SH-SY5Y (cell line): ENCODE measurements around the gene CFAP141.

Source experiments
- GATA2 ChIP-seq: IDR thresholded peaks from 2 replicates; pipeline ENCODE4 v1.6.1; 2011; ENCODE audit warnings: mild to moderate bottlenecking, low read depth, low read length
- GATA3 ChIP-seq: IDR thresholded peaks from 2 replicates; pipeline ENCODE4 v1.6.1; 2011; ENCODE audit warnings: low read depth, mild to moderate bottlenecking, low read length, moderate library complexity

Gene CFAP141

DNA sequence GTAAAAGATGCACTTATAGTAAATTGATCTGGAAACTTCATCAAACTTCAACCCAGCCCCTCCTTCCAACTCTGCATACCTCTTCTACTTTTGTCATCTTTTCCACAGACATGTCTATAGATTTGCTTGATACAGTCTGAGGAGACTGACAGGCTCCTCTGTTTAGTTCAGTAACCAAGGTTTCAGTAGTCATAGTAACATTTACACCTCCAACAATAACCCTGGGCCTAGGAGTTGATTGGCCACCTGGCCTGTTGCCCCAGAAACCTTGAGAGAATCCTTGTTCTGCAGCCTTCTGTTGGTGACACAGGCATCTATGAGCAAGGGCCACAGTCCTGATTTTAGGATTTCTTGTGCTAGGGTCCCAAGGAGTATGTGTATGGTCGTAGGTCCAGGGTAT lies at the start of gene CFAP141:
Gene CFAP141 (minus strand): TSS at position 138 of the 400 bp plus-strand sequence. CDS start 26 bp downstream, at position 112.
- TF ChIP-seq GATA3 (no peak), GATA2 (no peak)

- TF ChIP-seq GATA3 (no peak), GATA2 (no peak)
Observed at GRCh38 chr1:154253671-154254070, 47.5 kb upstream of the CFAP141 start.

- TF ChIP-seq GATA2 (no peak), GATA3 (no peak)
Observed at GRCh38 chr1:154241703-154242351, 35.7 kb upstream of the CFAP141 start.

- no peak for TF ChIP-seq GATA2
Observed at GRCh38 chr1:154240294-154240833, 34.2 kb upstream of the CFAP141 start.

GRCh38 chr1:154239491-154239890 lies 33.4 kb upstream of the CFAP141 start:
- TF ChIP-seq GATA3 = no peak
- no peak for TF ChIP-seq GATA2

GRCh38 chr1:154237880-154238506 lies 31.9 kb upstream of the CFAP141 start:
- TF ChIP-seq GATA3 (no peak), GATA2 (no peak)

DNA sequence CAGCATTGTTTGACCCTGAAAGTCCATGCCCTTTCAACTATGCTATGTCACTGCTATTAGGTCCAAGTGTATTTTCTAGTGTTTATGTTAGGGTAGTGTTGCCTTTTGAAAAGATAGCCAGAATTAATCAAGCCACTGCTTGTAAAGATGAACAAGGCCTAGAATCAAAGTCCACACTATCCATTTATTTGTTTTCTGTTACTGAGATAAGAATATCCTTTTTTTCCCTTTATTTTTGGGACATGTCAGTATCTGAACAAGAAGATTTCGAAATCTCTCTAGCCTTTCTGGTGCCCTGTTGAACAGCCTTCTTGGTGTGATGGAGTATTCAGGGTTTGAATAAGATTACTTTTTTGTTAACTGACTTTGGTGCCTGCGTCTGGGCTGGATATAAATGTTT lies 31.3 kb upstream of the CFAP141 start:
- TF ChIP-seq GATA2 (no peak), GATA3 (no peak)

- TF ChIP-seq GATA2 (no peak), GATA3 (no peak)
Observed at GRCh38 chr1:154236855-154237254, 30.7 kb upstream of the CFAP141 start.

DNA sequence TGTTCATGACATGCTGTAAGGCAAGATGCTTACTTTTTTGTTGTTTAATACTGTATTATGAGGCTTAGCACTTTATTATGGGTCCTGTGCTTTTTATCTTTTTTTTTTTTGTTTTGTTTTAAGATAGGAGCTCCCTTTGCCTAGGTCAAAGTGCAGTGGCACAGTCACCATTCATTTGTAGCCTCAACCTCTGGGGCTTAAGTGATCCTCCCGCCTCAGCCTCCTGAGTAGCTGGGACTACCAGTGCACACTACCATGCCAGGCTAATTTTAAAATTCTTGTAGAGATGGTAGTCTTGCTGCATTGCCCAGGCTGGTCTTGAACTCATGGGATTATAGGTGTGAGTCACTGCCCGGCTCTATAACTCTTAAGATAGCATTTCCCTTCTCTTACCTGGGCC lies 19.2 kb upstream of the CFAP141 start:
- TF ChIP-seq GATA3 (no peak), GATA2 (no peak)

DNA sequence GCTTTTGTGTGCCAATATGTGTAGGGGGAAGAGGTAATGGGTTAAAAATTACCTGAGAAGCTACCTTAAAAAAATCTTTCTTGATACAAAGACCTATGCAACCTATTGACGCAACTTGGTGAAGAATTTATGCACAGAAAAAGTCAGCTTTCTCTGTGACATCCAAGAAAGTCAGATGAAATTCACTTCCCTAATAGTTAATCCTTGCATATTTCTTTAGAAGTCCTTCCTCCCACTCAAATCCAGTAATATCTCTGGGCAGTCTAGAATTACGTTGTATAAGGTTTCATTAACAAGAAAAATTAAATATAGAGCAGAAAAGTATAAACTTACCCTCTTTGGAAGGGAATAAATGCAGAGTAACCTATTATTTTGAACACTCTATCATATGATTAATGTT lies 17.5 kb upstream of the CFAP141 start:
- TF ChIP-seq GATA2 = no peak
- TF ChIP-seq GATA3 = no peak

- TF ChIP-seq GATA3 (no peak), GATA2 (no peak)
Observed at GRCh38 chr1:154222918-154223317, 16.8 kb upstream of the CFAP141 start.

GRCh38 chr1:154222518-154222917 lies 16.4 kb upstream of the CFAP141 start:
- TF ChIP-seq GATA2 (no peak), GATA3 (no peak)

DNA sequence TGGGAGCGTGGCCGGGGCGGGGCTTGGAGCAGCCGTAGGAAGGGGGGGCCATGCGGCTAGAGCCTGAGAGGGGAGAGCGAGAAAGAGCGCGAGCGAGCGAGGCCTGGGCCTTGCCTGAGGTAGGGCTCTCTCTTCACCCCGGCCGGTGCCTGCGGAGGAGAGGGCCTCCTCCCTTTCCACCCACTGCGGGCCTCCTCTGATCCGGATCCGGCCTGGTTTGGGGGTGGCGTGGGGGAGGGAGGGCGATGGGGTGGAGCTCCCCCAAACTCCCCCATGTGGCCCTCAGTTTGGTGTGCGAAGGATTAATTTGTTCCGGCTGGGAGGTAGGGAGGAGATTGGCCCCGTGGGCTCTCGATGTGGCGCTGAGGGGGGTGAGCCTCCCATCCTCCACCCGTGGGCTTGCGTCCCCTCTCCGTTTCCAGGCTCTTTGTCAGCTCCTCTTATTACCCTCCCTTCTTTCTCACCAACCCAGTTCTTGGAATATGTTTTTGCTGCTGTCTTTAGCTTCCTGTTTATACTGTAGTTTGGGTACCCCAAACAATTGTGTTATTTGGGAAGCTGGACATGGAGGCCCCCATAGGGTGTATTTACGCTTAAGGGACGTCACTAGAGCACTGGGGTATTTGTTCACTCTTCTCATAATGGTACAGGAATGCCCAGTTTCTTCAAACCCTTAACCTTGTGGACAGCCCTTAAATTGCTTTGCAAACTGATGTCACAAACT lies 15.3 kb upstream of the CFAP141 start:
- TF ChIP-seq GATA3 (no peak), GATA2 (no peak)

DNA sequence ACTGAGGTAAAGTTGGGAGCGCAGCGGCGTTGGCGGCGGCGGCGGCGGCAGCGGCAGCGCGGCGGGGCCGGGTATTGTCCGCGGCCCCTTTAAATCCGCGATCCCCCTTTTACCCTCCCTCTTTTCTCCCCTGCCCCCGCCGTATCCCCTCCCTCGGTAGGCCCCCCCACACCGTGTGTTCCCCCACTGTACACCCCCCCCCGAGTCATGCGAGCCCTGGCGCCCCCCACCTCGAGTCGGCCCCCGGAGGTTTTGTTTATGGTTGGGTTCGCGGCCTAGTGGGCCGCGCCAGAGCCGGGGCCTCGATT lies 14.8 kb upstream of the CFAP141 start:
- no peak for TF ChIP-seq GATA3
- no peak for TF ChIP-seq GATA2

DNA sequence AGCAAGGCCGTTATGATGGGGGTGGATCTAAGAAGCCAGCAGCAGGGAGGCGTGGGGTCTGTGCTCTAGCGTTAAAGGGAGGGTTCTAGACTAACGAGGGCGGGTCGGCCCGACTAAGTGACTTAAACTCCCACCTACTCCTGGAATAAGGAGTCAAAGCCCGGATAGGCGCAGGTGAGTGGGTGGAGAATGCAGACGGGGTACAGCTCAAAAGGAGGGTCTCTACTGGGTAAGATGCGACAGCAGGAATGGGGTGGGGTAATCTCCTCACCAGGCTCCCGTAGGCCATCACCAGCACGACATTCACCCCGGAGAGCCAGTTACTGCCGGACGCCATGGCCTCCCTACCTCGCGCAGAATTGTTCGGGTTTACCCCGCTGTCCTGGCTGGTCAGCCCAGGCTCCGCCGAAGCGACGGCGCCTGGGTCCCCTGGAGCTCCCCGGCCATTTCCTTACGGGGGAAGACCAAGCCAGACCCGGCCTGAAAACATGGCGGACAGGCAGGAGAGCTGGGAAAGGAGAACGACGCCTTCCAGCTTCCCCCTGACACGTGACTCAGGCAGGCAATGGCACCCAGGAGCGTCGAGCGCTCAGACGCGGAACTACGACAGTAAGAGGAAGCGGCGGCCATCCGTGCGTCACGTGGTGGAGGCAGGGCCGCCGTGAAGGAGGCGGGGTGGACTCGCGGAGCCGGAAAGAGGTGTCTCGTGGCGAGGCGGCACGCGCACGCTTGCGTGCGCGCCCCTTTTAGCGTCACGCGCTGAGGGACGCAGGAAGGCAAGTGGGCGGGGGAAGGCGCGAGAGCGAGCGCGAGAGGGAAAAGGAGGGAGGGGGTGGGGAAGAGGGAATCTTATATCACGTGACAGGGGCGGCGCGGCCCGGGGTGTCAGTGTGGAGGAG lies 14.2 kb upstream of the CFAP141 start, which contains the start of gene UBAP2L:
Gene UBAP2L (plus strand): TSS at position 885 of the 899 bp plus-strand sequence. CDS start 4,169 bp downstream, outside the sequence.
- TF ChIP-seq GATA3 (no peak), GATA2 (no peak; the same call in 1 of the 2 replicates)
